T follicular helper cell (primary cell): ENCODE measurements around the gene FAM193A.
"Not testable (repeated sequence)": the region's sequence is repeated elsewhere in the genome, so short reads cannot be mapped to it uniquely, and the experiment has no call there.

Source experiments
- DNase-seq: peaks from one replicate; pipeline ENCODE4 v3.0.0-alpha.2; 2020; ENCODE audit warnings: low read depth

FAM193A gene

GRCh38 chr4:2650276-2650675, 113.8 kb downstream of the FAM193A start:
- no peak for DNase-seq

GRCh38 chr4:2651546-2651945, 115.1 kb downstream of the FAM193A start:
- no peak for DNase-seq

GRCh38 chr4:2651998-2652397, 115.6 kb downstream of the FAM193A start:
- DNase-seq, result no peak

GRCh38 chr4:2652415-2653160, 116.1 kb downstream of the FAM193A start:
- DNase-seq, result no peak

GRCh38 chr4:2660596-2661211, 124.3 kb downstream of the FAM193A start:
- DNase-seq, result no peak

GRCh38 chr4:2662598-2662997, 126.2 kb downstream of the FAM193A start:
- DNase-seq, result no peak

- no peak for DNase-seq
Measured at GRCh38 chr4:2663275-2663674, 126.8 kb downstream of the FAM193A start.

- no peak for DNase-seq
Measured at GRCh38 chr4:2666722-2667247, 130.3 kb downstream of the FAM193A start.

- no peak for DNase-seq
Measured at GRCh38 chr4:2667428-2667827, 131.0 kb downstream of the FAM193A start.

GRCh38 chr4:2671267-2671895, 134.9 kb downstream of the FAM193A start:
- no peak for DNase-seq

GRCh38 chr4:2672082-2672481, 135.6 kb downstream of the FAM193A start:
- DNase-seq, result no peak

GRCh38 chr4:2672700-2673099, 136.3 kb downstream of the FAM193A start:
- no peak for DNase-seq

GRCh38 chr4:2673157-2673556, 136.7 kb downstream of the FAM193A start:
- DNase-seq, result no peak

GRCh38 chr4:2679762-2680161, 143.3 kb downstream of the FAM193A start:
- not testable (repeated sequence) for DNase-seq

- DNase-seq, result no peak
Measured at GRCh38 chr4:2684486-2684885, 148.0 kb downstream of the FAM193A start.

GRCh38 chr4:2685541-2685940, 149.1 kb downstream of the FAM193A start:
- no peak for DNase-seq

- DNase-seq, result no peak
Measured at GRCh38 chr4:2686379-2687265, 150.2 kb downstream of the FAM193A start.

- DNase-seq, result no peak
Measured at GRCh38 chr4:2688281-2688680, 151.8 kb downstream of the FAM193A start.

GRCh38 chr4:2688697-2689096, 152.2 kb downstream of the FAM193A start:
- no peak for DNase-seq

GRCh38 chr4:2689114-2689513, 152.7 kb downstream of the FAM193A start:
- DNase-seq, result no peak

GRCh38 chr4:2689825-2690700, 153.6 kb downstream of the FAM193A start:
- DNase-seq, result no peak
